ENCODE results near the gene DYNLL1. TPM values are rescaled to one million over a fixed set of nuclear protein-coding genes. Genes with fewer than 3 reads are reported as not detected.

DYNLL1 gene
- total RNA-seq, 4 donors from 2014 or later = 167 to 493 (median 469) TPM

GRCh38 chr12:120455302-120455701 lies 40.6 kb upstream of the DYNLL1 start:
- TF ChIP-seq, protein P1, sequence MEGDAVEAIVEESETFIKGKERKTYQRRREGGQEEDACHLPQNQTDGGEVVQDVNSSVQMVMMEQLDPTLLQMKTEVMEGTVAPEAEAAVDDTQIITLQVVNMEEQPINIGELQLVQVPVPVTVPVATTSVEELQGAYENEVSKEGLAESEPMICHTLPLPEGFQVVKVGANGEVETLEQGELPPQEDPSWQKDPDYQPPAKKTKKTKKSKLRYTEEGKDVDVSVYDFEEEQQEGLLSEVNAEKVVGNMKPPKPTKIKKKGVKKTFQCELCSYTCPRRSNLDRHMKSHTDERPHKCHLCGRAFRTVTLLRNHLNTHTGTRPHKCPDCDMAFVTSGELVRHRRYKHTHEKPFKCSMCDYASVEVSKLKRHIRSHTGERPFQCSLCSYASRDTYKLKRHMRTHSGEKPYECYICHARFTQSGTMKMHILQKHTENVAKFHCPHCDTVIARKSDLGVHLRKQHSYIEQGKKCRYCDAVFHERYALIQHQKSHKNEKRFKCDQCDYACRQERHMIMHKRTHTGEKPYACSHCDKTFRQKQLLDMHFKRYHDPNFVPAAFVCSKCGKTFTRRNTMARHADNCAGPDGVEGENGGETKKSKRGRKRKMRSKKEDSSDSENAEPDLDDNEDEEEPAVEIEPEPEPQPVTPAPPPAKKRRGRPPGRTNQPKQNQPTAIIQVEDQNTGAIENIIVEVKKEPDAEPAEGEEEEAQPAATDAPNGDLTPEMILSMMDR (IDR thresholded peaks at IDR 0.05) = no peak
- no peak for TF ChIP-seq POLR2A (IDR thresholded peaks at IDR 0.05)
- peaks cover 56% of the 10 kb centered on the region for H3K36me3 ChIP-seq

GRCh38 chr12:120457133-120457532 lies 38.8 kb upstream of the DYNLL1 start:
- H3K4me3 ChIP-seq = no peak overlapping the region
- H3K36me3 ChIP-seq = peaks cover 71% of the 10 kb centered on the region
- no peaks in the 10 kb centered on the region for H3K4me1 ChIP-seq
- DNase-seq (ENCODE audit: low spot score in 2 of 2) = no peak
- 75% methylated on average over 6 of the region's 6 CpGs for WGBS
- no peaks in the 10 kb centered on the region for H3K27me3 ChIP-seq
- H3K9me3 ChIP-seq = no peaks in the 10 kb centered on the region
- no peak overlapping the region for H3K27ac ChIP-seq
- TF ChIP-seq POLR2A (IDR thresholded peaks at IDR 0.05) (no peak), POLR2AphosphoS5 (IDR thresholded peaks at IDR 0.05) (no peak), EP300 (IDR thresholded peaks at IDR 0.05) (no peak)
- TF ChIP-seq, protein P1 (IDR thresholded peaks at IDR 0.05) = no peak

More at GRCh38 chr12:120455302-120455701, 40.6 kb upstream of the DYNLL1 start:
- no peak overlapping the region for H3K27ac ChIP-seq
- DNase-seq (ENCODE audit: low spot score in 2 of 2) = no peak
- no peaks in the 10 kb centered on the region for H3K9me3 ChIP-seq
- 93% methylated on average over 7 of the region's 7 CpGs for WGBS
- no peaks in the 10 kb centered on the region for H3K27me3 ChIP-seq
- H3K4me3 ChIP-seq = no peak overlapping the region
- no peaks in the 10 kb centered on the region for H3K4me1 ChIP-seq

DNA sequence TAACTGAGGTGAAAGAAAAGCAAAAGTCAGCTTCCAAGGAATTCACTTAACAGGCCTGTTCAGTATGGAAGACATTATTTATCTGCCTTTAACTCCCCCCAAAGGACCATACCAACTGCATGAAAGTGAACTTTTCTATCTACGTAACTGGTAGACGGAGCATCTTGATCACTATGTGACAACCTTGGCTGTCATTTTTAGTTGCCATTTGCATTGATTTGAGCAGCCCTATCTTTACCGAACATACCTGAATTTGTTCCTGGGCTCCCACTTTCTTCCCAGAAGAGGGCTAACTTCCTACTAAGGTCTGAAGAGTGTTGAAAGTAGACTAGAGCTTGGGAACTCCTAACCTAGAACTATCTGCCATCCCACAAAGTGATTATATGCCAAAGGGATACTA lies 35.8 kb upstream of the DYNLL1 start:
- peaks cover 92% of the 10 kb centered on the region for H3K36me3 ChIP-seq
- WGBS = 94% methylated on average over 3 of the region's 3 CpGs
- no peak for DNase-seq (ENCODE audit: low spot score in 2 of 2)
- no peak overlapping the region for H3K27ac ChIP-seq
- H3K27me3 ChIP-seq = no peaks in the 10 kb centered on the region
- no peak overlapping the region for H3K4me3 ChIP-seq
- no peaks in the 10 kb centered on the region for H3K9me3 ChIP-seq
- TF ChIP-seq EP300 (IDR thresholded peaks at IDR 0.05) = no peak
- TF ChIP-seq, protein P1 (IDR thresholded peaks at IDR 0.05) = no peak
- H3K4me1 ChIP-seq = no peaks in the 10 kb centered on the region

- 71% methylated on average over 3 of the region's 3 CpGs for WGBS
- Histone ChIP-seq H3K27ac (no peak overlapping the region), H3K36me3 (peaks cover 85% of the 10 kb centered on the region), H3K4me3 (no peak overlapping the region), H3K27me3 (no peaks in the 10 kb centered on the region), H3K9me3 (no peaks in the 10 kb centered on the region), H3K4me1 (peaks cover 11% of the 10 kb centered on the region)
- no peak for DNase-seq (ENCODE audit: low spot score in 2 of 2)
- no peak for TF ChIP-seq POLR2A (IDR thresholded peaks at IDR 0.05)
- no peak for TF ChIP-seq POLR2AphosphoS5 (IDR thresholded peaks at IDR 0.05)
- TF ChIP-seq EP300 (IDR thresholded peaks at IDR 0.05) = no peak
- TF ChIP-seq, protein P1 (IDR thresholded peaks at IDR 0.05) = no peak
These were observed 33.7 kb upstream of the DYNLL1 start for GRCh38 chr12:120462099-120462640.

DNA sequence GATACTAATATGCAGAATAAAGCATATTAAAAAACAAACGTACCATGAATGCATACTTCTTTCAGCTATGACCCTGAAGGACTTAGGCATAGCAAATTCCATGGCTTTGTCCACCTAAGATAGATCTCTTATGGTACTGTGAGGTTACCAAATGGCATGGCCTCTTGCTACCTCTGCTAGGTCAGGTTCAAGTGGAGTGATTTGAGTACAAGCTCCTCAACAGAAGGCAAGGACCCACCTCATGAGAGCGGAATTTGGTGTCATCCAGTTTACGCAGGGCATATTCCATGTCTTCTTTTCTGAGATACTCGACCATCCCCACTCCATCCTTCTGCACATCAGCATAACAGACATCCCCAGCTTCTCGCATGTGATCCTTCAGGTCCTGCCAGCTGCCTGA lies 32.2 kb upstream of the DYNLL1 start:
- H3K4me3 ChIP-seq = no peak overlapping the region
- peak in 1 of 2 donors; percentile 28 for DNase-seq (ENCODE audit: low spot score in 2 of 2)
- no peaks in the 10 kb centered on the region for H3K9me3 ChIP-seq
- H3K27me3 ChIP-seq = no peaks in the 10 kb centered on the region
- H3K27ac ChIP-seq = no peak overlapping the region
- TF ChIP-seq, protein P1 (IDR thresholded peaks at IDR 0.05) = no peak
- TF ChIP-seq EP300 (IDR thresholded peaks at IDR 0.05) (no peak), POLR2A (IDR thresholded peaks at IDR 0.05) (no peak), POLR2AphosphoS5 (IDR thresholded peaks at IDR 0.05) (no peak)
- peaks cover 69% of the 10 kb centered on the region for H3K36me3 ChIP-seq
- peaks cover 25% of the 10 kb centered on the region for H3K4me1 ChIP-seq
- WGBS = 84% methylated on average over 5 of the region's 5 CpGs

All from suprapubic skin (tissue), 4 donors.